T-cell (primary cell): ENCODE results near the gene SLC45A1. TPM values are rescaled to one million over a fixed set of nuclear protein-coding genes. Genes with fewer than 3 reads are reported as not detected.
A peak's percentile ranks its signal among the peaks of the same experiment; 100 is the strongest.
"Not testable (repeated sequence)": the region's sequence is repeated elsewhere in the genome, so short reads cannot be mapped to it uniquely, and the experiment has no call there.

Experiments used
- ATAC-seq, 4 experiments: fragments of 200-7000 bp in 3 of 4; fragments of 150-1000 bp in 1 of 4; cut with Tn5 transposase; replicated peaks in 1 of 4; 1 replicate in 3 of 4; 2 replicates in 1 of 4; pipeline ENCODE4 v1.10.0; 2021; ENCODE audit warnings: moderate library complexity in 3 of 4, mild to moderate bottlenecking in 2 of 4, moderate number of reproducible peaks in 1 of 4
- CTCF ChIA-PET, 2 donors: fragments of 300-600 bp; sonication (Branson Sonifier 250); formaldehyde crosslinking; loops; one replicate each; lab custom pipeline; 2022; ENCODE audit warnings: antibody characterized with exemption in 2 of 2; lab: Charles Lee
- POLR2A ChIA-PET, 2 donors: fragments of 300-600 bp; sonication (Branson Sonifier 250); formaldehyde crosslinking; loops; one replicate each; lab custom pipeline; 2022; ENCODE audit warnings: antibody characterized with exemption in 2 of 2; lab: Charles Lee
- DNase-seq, 35 experiments: peaks; one replicate each; pipeline versions ENCODE4 v3.0.0 to v3.0.0-alpha.2; 2013 to 2023
- H3K27ac ChIP-seq: one replicate; pipeline ENCODE4 v1.5.1; 2013; ENCODE audit warnings: low read length
- H3K27me3 ChIP-seq, 2 experiments: replicated peaks in 1 of 2; 1 replicate in 1 of 2; 2 replicates in 1 of 2; pipeline versions ENCODE4 v1.6.1 to v1.7.0; 2013; ENCODE audit warnings: low read length in 1 of 2, mixed read lengths in 1 of 2; ENCODE audit not compliant: control insufficient read depth in 2 of 2, insufficient read depth in 2 of 2; ENCODE audit errors: extremely low read depth in 1 of 2
- H3K36me3 ChIP-seq, 2 donors: 1 replicate in 1 of 2; 2 replicates in 1 of 2; pipeline versions ENCODE4 v1.6.1 to v1.7.0; 2013; ENCODE audit warnings: low read length in 1 of 2; ENCODE audit not compliant: control insufficient read depth in 2 of 2, insufficient read depth in 1 of 2; ENCODE audit errors: extremely low read depth in 1 of 2
- H3K4me1 ChIP-seq, 2 experiments: 1 replicate in 1 of 2; 2 replicates in 1 of 2; pipeline versions ENCODE4 v1.6.1 to v1.7.0; 2013; ENCODE audit warnings: low read length in 2 of 2, mixed read lengths in 1 of 2; ENCODE audit not compliant: insufficient read depth in 2 of 2, control insufficient read depth in 1 of 2; ENCODE audit errors: extremely low read depth in 1 of 2
- H3K4me3 ChIP-seq, 2 donors: 1 replicate in 1 of 2; 2 replicates in 1 of 2; pipeline versions ENCODE4 v1.5.1 to v1.7.0; 2013; ENCODE audit warnings: mild to moderate bottlenecking in 2 of 2, low read length in 1 of 2, moderate library complexity in 1 of 2; ENCODE audit not compliant: control insufficient read depth in 1 of 2; ENCODE audit errors: extremely low read depth in 1 of 2
- H3K9me3 ChIP-seq: 2 replicates; pipeline ENCODE4 v1.7.0; 2013
- H3K27ac Mint-ChIP-seq, 2 donors: one replicate each; pipeline ENCODE4 v1.8.0; 2020 to 2021; ENCODE audit warnings: mild to moderate bottlenecking in 2 of 2, mixed read lengths in 2 of 2
- H3K27me3 Mint-ChIP-seq, 2 donors: one replicate each; pipeline ENCODE4 v1.8.0; 2021 to 2022; ENCODE audit warnings: mixed read lengths in 2 of 2
- H3K36me3 Mint-ChIP-seq: one replicate; pipeline ENCODE4 v1.8.0; 2021; ENCODE audit warnings: mixed read lengths
- H3K4me1 Mint-ChIP-seq, 3 donors: one replicate each; pipeline ENCODE4 v1.8.0; 2020 to 2022; ENCODE audit warnings: mixed read lengths in 3 of 3, mild to moderate bottlenecking in 1 of 3
- H3K4me3 Mint-ChIP-seq, 3 donors: one replicate each; pipeline ENCODE4 v1.8.0; 2020 to 2022; ENCODE audit warnings: mild to moderate bottlenecking in 3 of 3, mixed read lengths in 3 of 3, moderate library complexity in 3 of 3
- H3K9me3 Mint-ChIP-seq, 3 donors: one replicate each; pipeline ENCODE4 v1.8.0; 2020 to 2022; ENCODE audit warnings: mixed read lengths in 3 of 3
- WGBS: methylation state at CpG from one replicate; pipeline ENCODE4 v1.1.5; 2013; ENCODE audit warnings: missing lambda C conversion rate; ENCODE audit not compliant: insufficient coverage; 5-methylcytosine and 5-hydroxymethylcytosine counted together
- total RNA-seq, 35 experiments: library from RNA in 6 of 35; stranded (reverse) in 6 of 35; fragments of 120-200 nt in 1 of 35; gene quantifications; one replicate each; pipeline versions ENCODE4 v1.2.1 to v1.2.4 and lab custom pipeline; 2013 to 2026

SLC45A1 gene
- total RNA-seq, 5 donors from 2014 or later (not counting 1 experiment from before 2014, with no cell fraction given) = 0.58 to 1.4 (median 1.2) TPM

DNA sequence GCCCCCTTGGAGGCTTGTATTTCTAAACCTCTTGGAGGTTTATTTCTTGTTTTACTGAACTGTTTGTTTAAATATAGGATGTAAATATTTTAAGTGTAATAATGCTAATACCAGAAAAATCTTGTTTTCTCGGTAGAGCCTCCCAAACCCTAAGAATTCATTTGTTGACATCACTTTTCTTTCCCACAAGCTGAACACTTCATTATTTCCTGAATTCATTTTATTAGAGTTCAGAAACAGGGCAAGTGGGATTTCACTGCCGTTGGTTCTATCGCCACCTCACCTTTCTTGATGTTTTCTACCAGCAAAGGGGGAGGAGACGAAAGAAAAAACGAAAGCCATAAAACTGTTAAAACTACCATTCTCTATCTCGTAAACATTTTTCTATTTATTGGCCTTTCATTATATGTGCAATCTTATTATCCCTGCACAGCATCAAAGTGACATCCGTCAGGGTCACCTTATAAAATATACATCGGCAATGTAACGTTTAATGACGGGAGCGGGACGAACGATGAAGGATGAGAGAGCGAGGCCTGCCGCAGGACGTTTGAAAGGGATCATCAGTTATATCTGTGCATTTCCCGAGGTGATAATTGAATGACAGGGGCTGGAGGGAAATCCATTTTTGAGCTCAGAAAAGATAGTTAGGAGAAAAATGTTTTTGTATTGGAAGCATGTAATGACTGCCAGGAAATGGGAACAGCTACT is 59.5 kb downstream of the SLC45A1 start:
- no peak overlapping the region for H3K4me3 ChIP-seq
- WGBS = 96% methylated on average over 14 of the region's 17 CpGs
- no peaks in the 10 kb centered on the region for H3K27me3 Mint-ChIP-seq
- H3K36me3 Mint-ChIP-seq = peaks cover 14% of the 10 kb centered on the region
- H3K27ac ChIP-seq = no peak overlapping the region
- peaks cover 12 to 26% of the 10 kb centered on the region in 2 donors for H3K36me3 ChIP-seq
- peaks cover 21 to 53% of the 10 kb centered on the region in 2 experiments for H3K4me1 ChIP-seq
- no peaks in the 10 kb centered on the region for H3K9me3 Mint-ChIP-seq
- CTCF ChIA-PET = no interaction called here
- no peaks in the 10 kb centered on the region for H3K9me3 ChIP-seq
- peak overlapping the region in 1 of 2 donors; percentile 11 for H3K27ac Mint-ChIP-seq
- ATAC-seq (no peak), DNase-seq (no peak)
- H3K4me3 Mint-ChIP-seq = no peak overlapping the region
- POLR2A ChIA-PET = no interaction called here
- no peaks in the 10 kb centered on the region for H3K27me3 ChIP-seq
- H3K4me1 Mint-ChIP-seq = peaks cover 69 to 87% (median 85%) of the 10 kb centered on the region in 3 donors

DNA sequence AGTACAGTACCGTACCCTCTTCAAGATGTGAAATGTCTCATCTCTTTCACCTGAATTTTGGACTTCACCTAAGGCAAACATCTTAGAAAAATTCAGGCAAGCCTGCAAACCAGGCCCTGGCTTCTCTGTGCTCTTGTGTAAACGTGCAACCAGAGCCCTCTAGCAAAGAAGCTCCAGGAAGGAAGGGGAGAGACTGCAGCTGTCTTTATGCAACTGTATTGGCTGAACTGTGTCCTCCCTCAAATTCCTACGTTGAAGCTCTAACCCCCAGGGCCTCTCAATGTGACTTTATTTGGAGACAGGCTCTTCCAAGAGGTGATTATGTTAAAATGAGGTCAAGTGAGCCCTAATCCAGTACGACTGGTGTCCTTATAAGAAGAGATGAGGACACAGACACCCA is 60.3 kb downstream of the SLC45A1 start:
- Mint-ChIP-seq H3K27ac (peak overlapping the region; percentile 44 to 53), H3K9me3 (no peaks in the 10 kb centered on the region), H3K36me3 (peaks cover 17% of the 10 kb centered on the region), H3K4me1 (peaks cover 77 to 88% (median 88%) of the 10 kb centered on the region in 3 donors), H3K4me3 (peak overlapping the region in 1 of 3 donors; percentile 64), H3K27me3 (no peaks in the 10 kb centered on the region)
- WGBS = 64% methylated on average over 2 of the region's 4 CpGs
- no peak overlapping the region for H3K4me3 ChIP-seq
- H3K9me3 ChIP-seq = no peaks in the 10 kb centered on the region
- no peak overlapping the region for H3K27ac ChIP-seq
- ChIA-PET POLR2A (no interaction called here), CTCF (no interaction called here)
- H3K36me3 ChIP-seq = peaks cover 12 to 21% of the 10 kb centered on the region in 2 donors
- H3K4me1 ChIP-seq = peaks cover 26 to 61% of the 10 kb centered on the region in 2 experiments
- no peak for ATAC-seq
- no peaks in the 10 kb centered on the region for H3K27me3 ChIP-seq
- no peak for DNase-seq

DNA sequence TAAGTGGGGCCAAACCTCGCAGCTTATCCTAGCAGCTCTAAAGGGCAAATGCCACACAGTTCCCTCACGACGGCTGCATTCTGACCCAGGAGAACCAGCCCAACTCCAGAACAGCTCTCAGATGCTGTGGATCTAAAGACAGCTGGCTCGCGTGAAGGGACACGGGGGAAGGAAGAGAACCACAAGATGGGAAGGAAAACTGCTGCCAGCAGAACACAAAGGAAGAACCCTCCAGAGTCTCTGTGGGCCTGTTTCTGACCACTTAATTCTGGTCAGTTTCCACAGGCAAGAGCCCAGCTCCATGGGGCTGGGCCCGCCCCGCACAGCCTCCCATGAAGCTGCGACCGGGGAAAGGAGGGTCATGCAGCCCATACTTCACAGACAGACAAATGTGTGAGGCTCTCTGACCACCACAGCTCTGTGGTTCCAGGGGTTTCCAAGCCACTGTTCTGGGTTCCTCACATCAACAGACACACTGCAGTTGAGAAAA is 61.1 kb downstream of the SLC45A1 start:
- Mint-ChIP-seq H3K9me3 (no peaks in the 10 kb centered on the region), H3K4me3 (peak overlapping the region in 1 of 3 donors; percentile 64), H3K4me1 (peaks cover 81 to 89% (median 86%) of the 10 kb centered on the region in 3 donors), H3K27ac (peak overlapping the region in 1 of 2 donors; percentile 53), H3K36me3 (peaks cover 17% of the 10 kb centered on the region), H3K27me3 (no peaks in the 10 kb centered on the region)
- DNase-seq (no peak), ATAC-seq (no peak)
- H3K4me3 ChIP-seq = no peak overlapping the region
- H3K4me1 ChIP-seq = peaks cover 32 to 61% of the 10 kb centered on the region in 2 experiments
- H3K9me3 ChIP-seq = no peaks in the 10 kb centered on the region
- CTCF ChIA-PET = no interaction called here
- WGBS = 91% methylated on average over 8 of the region's 10 CpGs
- H3K27me3 ChIP-seq = no peaks in the 10 kb centered on the region
- H3K27ac ChIP-seq = no peak overlapping the region
- POLR2A ChIA-PET = interaction anchor here (0.6 to 1.0 kb wide), 2 partner anchors 10 to 31 kb away, joined by 3 to 5 read pairs; no protein-coding TSS in a partner anchor
- peaks cover 6 to 18% of the 10 kb centered on the region in 2 donors for H3K36me3 ChIP-seq

DNA sequence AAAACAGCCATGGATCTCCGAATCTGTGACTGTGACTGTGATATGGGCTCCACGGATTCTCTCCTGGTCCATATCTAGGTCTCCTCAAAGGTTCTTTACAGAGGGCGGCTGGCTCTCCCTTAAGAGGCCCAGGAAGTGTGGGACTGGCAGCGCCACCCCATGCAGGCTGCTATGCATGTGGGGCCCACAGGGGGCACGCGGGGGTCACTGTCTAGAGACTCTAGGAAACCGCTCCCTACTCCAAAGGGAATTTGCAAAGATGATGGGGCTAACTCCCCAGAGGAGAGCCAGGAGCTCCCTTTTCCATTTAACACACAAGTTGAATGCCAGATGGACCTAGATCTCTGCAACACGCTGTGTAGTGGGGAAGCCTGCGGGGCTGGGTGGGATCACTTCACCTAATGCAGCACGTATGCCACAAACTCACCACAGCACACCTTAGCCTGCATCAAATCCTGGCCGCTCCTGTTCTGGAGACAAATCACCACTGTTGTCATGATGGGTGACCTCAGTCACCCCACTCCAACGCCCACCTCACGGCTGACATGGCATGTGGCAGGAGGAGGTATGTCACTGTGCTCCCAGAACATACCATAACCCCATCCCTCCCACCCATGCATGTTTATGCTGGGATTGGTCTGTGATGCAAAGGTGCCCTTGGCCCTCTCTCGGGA is 61.7 kb downstream of the SLC45A1 start:
- Mint-ChIP-seq H3K36me3 (peaks cover 17% of the 10 kb centered on the region), H3K27me3 (no peaks in the 10 kb centered on the region), H3K4me3 (no peak overlapping the region), H3K4me1 (peaks cover 81 to 91% (median 87%) of the 10 kb centered on the region in 3 donors), H3K9me3 (no peaks in the 10 kb centered on the region), H3K27ac (peak overlapping the region in 1 of 2 donors; percentile 28)
- Histone ChIP-seq H3K4me1 (peaks cover 38 to 64% of the 10 kb centered on the region in 2 experiments), H3K4me3 (no peak overlapping the region), H3K27me3 (no peaks in the 10 kb centered on the region), H3K27ac (no peak overlapping the region), H3K36me3 (peaks cover 3 to 13% of the 10 kb centered on the region in 2 donors), H3K9me3 (no peaks in the 10 kb centered on the region)
- POLR2A ChIA-PET = interaction anchor here (0.5 to 1.0 kb wide), 3 partner anchors 11 to 48 kb away, joined by 3 to 5 read pairs (median 3); no protein-coding TSS in a partner anchor
- DNase-seq (no peak), ATAC-seq (no peak)
- CTCF ChIA-PET = interaction anchor here (0.7 kb wide), 2 partner anchors 398 to 436 kb away, joined by 3 to 11 read pairs; no protein-coding TSS in a partner anchor
- WGBS = 94% methylated on average over 6 of the region's 14 CpGs

DNA sequence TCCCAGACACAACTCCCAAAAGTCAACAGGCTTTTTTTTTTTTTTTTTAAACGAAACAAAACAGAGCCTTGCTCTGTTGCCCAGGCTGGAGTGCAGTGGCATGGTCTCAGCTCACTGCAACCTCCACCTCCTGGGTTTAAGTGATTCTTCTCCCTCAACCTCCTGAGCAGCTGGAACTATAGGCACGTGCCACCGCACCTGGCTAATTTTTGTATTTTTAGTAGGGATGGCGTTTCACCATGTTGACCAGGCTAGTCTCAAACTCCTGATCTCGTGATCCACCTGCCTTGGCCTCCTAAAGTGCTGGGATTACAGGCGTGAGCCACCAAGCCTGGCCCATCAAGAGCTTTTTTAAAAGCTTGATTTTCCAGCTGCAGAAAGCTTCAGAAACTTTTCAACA is 62.4 kb downstream of the SLC45A1 start:
- Mint-ChIP-seq H3K27ac (peak overlapping the region in 1 of 2 donors; percentile 28), H3K36me3 (peaks cover 17% of the 10 kb centered on the region)
- CTCF ChIA-PET = interaction anchor here (0.7 kb wide), 2 partner anchors 397 to 435 kb away, joined by 3 to 11 read pairs; no protein-coding TSS in a partner anchor

DNA sequence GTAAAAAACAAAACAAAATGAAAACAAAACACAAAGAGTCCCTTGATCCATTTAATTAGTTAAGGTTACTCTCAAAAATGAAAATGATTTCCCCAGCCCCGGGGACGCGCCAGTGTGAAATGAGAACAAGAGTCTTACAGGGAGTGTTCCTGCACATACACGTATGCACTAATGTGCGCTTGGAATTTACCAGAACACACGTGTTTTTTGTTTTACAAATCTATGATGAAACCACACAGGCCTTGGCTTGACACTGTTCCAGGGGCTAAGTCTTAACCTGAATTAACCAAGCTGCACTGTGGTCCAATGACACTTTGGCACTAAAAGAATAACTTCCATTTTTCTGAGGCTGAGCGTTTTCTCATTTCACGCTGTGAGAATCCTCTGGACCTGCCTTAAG is 63.7 kb downstream of the SLC45A1 start:
- no peak overlapping the region for H3K4me3 ChIP-seq
- H3K27ac ChIP-seq = no peak overlapping the region
- Mint-ChIP-seq H3K4me1 (peaks cover 81 to 90% (median 87%) of the 10 kb centered on the region in 3 donors), H3K27ac (peak overlapping the region; percentile 28 to 49), H3K27me3 (no peaks in the 10 kb centered on the region), H3K9me3 (no peaks in the 10 kb centered on the region), H3K36me3 (peaks cover 18% of the 10 kb centered on the region), H3K4me3 (peak overlapping the region in 1 of 3 donors; percentile 84)
- WGBS = 96% methylated on average over 7 of the region's 8 CpGs
- no peak for DNase-seq
- ATAC-seq = no peak
- H3K9me3 ChIP-seq = no peaks in the 10 kb centered on the region
- POLR2A ChIA-PET = no interaction called here
- H3K36me3 ChIP-seq = peaks cover 3 to 15% of the 10 kb centered on the region in 2 donors
- H3K4me1 ChIP-seq = peaks cover 46 to 64% of the 10 kb centered on the region in 2 experiments
- H3K27me3 ChIP-seq = no peaks in the 10 kb centered on the region
- CTCF ChIA-PET = interaction anchor here (0.5 to 0.6 kb wide), 2 partner anchors 13 to 481 kb away, joined by 3 to 4 read pairs; no protein-coding TSS in a partner anchor

More for the DNA sequence above, 62.4 kb downstream of the SLC45A1 start:
- ATAC-seq, H3K27ac ChIP-seq, H3K27me3 Mint-ChIP-seq, H3K27me3 ChIP-seq, DNase-seq, H3K9me3 ChIP-seq, H3K4me3 ChIP-seq, H3K9me3 Mint-ChIP-seq: not testable (repeated sequence)
- peaks cover 43 to 67% of the 10 kb centered on the region in 2 experiments for H3K4me1 ChIP-seq
- H3K4me1 Mint-ChIP-seq = peaks cover 82 to 91% (median 87%) of the 10 kb centered on the region in 3 donors
- POLR2A ChIA-PET = interaction anchor here in 1 of 2 donors (0.9 kb wide), 1 partner anchor 404 kb away, joined by 3 read pairs; no protein-coding TSS in a partner anchor
- peaks cover 3 to 17% of the 10 kb centered on the region in 2 donors for H3K36me3 ChIP-seq
- 100% methylated on average over 2 of the region's 6 CpGs for WGBS
- H3K4me3 Mint-ChIP-seq = peak overlapping the region in 1 of 3 donors; percentile 16
